Parathyroid adenoma (tissue), 2 donors: ENCODE measurements around the gene SGSM2.

Experiments
- H2AFZ ChIP-seq: fragments of 300-600 bp; sonication (generic); one replicate; pipeline ENCODE4 v1.7.0; 2017; ENCODE audit warnings: antibody characterized with exemption, mild to moderate bottlenecking
- H3K27ac ChIP-seq: fragments of 300-600 bp; sonication (generic); one replicate; pipeline ENCODE4 v1.7.0; 2017
- H3K27me3 ChIP-seq: fragments of 300-600 bp; sonication (generic); one replicate; pipeline ENCODE4 v1.7.0; 2017; ENCODE audit warnings: low read length; ENCODE audit not compliant: control insufficient read depth, insufficient read depth
- H3K36me3 ChIP-seq: fragments of 300-600 bp; sonication (generic); one replicate; pipeline ENCODE4 v1.7.0; 2017; ENCODE audit warnings: low read length; ENCODE audit not compliant: control insufficient read depth, insufficient read depth
- H3K4me1 ChIP-seq: fragments of 300-600 bp; sonication (generic); one replicate; pipeline ENCODE4 v1.7.0; 2017; ENCODE audit warnings: control low read depth
- H3K4me2 ChIP-seq: fragments of 300-600 bp; sonication (generic); one replicate; pipeline ENCODE4 v1.7.0; 2017; ENCODE audit warnings: low read length
- H3K4me3 ChIP-seq: fragments of 300-600 bp; sonication (generic); one replicate; pipeline ENCODE4 v1.7.0; 2017; ENCODE audit warnings: low read depth, low read length
- H3K79me2 ChIP-seq: fragments of 300-600 bp; sonication (generic); one replicate; pipeline ENCODE4 v1.7.0; 2017; ENCODE audit warnings: control low read depth
- H3K9ac ChIP-seq: fragments of 300-600 bp; sonication (generic); one replicate; pipeline ENCODE4 v1.7.0; 2017; ENCODE audit warnings: mild to moderate bottlenecking
- H3K9me3 ChIP-seq: fragments of 300-600 bp; sonication (generic); one replicate; pipeline ENCODE4 v1.7.0; 2017; ENCODE audit warnings: low read length; ENCODE audit not compliant: control insufficient read depth
- TF ChIP-seq, protein P1 (sequence below): fragments of 300-600 bp; sonication (generic); IDR thresholded peaks from one replicate; pipeline ENCODE4 v1.7.0; 2017; ENCODE audit warnings: antibody characterized with exemption, mild to moderate bottlenecking
- donor health status: primary hyperparathyroidism.

The SGSM2 gene

DNA sequence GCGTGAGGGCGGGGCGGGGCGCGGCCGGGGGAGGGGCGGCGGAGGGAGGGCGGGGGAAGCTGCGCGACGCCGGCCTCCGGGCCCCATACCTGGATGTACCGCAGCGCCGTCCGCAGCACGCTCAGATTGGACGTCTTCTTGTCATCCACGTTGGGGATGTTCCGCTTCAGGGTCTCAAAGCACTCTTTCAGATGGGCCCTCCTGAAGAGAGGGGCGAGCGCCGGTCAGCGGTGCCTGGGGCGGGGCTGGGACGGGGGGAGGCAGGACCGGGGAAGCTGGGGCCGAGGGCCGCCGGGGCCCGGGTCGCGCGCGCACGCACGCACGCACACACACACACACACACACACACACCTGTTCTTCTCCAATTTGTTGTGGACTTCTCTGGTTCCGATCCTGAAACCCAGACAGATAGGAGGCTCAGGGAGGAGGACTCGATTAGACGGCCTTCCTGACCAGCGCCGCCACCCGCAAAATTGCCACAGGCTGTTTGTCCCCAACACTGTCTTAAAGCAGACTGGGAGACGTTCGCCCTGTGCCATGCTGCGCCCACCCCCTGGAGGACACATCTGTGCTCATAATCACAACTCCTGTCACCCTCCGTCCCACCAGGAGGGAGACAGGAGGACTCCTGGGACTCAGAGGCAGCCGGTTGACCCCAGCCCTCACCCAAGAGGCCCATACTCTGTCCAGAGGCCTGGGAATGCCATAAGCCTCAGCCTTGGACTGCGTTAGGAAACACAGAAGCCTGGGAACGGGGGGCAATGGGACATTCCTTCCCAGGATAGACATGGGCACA is 56.9 kb downstream of the SGSM2 start:
- TF ChIP-seq, protein P1, sequence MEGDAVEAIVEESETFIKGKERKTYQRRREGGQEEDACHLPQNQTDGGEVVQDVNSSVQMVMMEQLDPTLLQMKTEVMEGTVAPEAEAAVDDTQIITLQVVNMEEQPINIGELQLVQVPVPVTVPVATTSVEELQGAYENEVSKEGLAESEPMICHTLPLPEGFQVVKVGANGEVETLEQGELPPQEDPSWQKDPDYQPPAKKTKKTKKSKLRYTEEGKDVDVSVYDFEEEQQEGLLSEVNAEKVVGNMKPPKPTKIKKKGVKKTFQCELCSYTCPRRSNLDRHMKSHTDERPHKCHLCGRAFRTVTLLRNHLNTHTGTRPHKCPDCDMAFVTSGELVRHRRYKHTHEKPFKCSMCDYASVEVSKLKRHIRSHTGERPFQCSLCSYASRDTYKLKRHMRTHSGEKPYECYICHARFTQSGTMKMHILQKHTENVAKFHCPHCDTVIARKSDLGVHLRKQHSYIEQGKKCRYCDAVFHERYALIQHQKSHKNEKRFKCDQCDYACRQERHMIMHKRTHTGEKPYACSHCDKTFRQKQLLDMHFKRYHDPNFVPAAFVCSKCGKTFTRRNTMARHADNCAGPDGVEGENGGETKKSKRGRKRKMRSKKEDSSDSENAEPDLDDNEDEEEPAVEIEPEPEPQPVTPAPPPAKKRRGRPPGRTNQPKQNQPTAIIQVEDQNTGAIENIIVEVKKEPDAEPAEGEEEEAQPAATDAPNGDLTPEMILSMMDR: no peak
- no peak overlapping the region for H3K9ac ChIP-seq

DNA sequence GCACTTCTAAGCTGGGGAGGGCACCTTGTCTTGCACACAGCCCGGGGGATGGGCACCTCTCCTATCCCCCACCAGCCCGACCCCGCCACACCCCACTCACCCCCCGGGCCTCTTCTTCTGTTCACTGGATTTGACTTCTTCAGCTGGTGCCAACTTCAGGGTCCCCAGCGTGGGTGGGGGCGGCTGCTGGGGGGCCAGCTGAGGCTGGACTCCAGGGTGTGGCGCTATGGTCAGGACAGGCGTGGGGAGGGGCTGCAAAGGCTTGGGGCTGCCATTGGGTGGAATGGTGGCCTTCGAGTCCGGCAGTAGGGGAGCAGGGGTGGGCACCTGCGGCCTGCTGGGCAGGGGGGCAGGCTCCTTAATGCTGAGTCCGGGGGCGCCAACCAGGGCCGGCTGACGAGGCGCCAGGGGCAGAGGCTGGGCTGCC is 57.5 kb downstream of the SGSM2 start:
- Histone ChIP-seq H3K9ac (no peak overlapping the region), H2AFZ (no peak overlapping the region), H3K4me1 (peaks cover 51% of the 10 kb centered on the region), H3K27ac (peak overlapping the region; percentile 100), H3K4me3 (no peak overlapping the region), H3K4me2 (peak overlapping the region; percentile 69), H3K36me3 (no peaks in the 10 kb centered on the region), H3K9me3 (no peaks in the 10 kb centered on the region), H3K79me2 (peaks cover 11% of the 10 kb centered on the region), H3K27me3 (no peaks in the 10 kb centered on the region)
- TF ChIP-seq, protein P1: no peak

More for the DNA sequence above, 56.9 kb downstream of the SGSM2 start:
- H3K4me3 ChIP-seq: no peak overlapping the region
- no peaks in the 10 kb centered on the region for H3K27me3 ChIP-seq
- peak overlapping the region; percentile 19 for H2AFZ ChIP-seq
- H3K4me2 ChIP-seq: peak overlapping the region; percentile 55
- H3K9me3 ChIP-seq: no peaks in the 10 kb centered on the region
- peak overlapping the region; percentile 100 for H3K27ac ChIP-seq
- H3K79me2 ChIP-seq: peaks cover 16% of the 10 kb centered on the region
- peaks cover 50% of the 10 kb centered on the region for H3K4me1 ChIP-seq
- H3K36me3 ChIP-seq: no peaks in the 10 kb centered on the region

DNA sequence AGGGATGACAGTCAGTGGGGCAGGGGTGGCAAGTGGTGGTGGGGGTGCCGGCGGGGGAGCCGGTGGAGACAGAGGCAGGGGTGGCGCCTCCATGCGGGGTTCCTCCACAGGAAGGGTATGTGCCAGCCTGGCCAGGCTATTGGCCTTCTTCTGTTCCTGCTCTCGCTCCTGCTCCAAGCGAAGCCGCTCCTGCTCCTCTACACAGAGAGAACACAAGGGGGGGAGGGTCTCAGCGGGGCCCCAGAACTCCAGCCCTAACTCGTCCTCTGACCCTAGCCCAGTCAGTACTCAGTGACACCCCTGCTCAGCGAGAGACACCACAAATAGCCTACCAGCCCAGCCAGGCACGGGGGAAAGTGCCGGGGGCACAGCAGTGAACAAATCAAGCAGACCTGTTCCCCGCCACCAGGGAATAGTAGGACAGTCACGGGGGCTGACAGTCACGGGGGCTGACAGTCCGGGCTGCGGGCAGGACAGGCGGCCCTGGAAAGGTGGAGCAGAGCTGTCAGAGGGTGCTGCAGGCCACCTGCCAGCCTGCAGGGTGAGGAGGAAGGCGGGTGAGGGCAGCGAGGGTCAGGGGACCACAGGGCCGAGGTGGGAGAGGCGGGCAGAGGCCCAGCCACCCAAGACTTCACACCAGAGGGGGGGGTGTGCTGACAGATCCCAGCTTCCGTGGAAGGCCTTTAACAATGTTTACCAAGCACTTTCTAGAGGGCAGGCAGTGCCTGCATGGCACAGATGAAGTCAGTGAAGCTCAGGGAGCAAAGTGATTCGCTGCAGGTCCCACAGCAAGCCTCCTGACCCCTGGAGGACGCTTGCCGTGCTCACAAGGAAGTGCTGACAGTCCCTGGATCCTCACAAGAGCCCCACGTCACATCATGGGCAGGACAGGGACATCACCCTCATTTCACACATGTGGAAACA is 58.2 kb downstream of the SGSM2 start:
- peaks cover 51% of the 10 kb centered on the region for H3K4me1 ChIP-seq

DNA sequence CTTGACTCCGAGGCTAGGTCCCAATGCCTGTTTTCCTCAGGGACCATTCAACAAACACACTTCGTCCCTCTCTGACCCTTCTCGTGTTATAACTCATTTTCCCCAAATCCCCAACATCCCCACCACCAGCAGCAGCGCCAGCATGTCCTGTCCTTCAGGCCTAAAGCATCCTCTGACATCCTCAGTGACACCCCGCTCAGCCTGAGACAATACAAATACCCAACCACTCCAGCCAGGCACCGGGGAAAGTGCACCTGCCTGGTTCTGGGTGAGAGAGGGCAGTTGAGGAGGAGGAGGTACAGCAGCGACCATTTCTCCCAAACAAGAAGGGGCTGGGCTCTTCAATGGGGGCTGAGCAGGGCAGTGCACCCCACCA is 58.9 kb downstream of the SGSM2 start:
- H3K9ac ChIP-seq: peak overlapping the region; percentile 24
- H3K79me2 ChIP-seq: peaks cover 3% of the 10 kb centered on the region
- peak overlapping the region; percentile 32 for H3K4me3 ChIP-seq
- TF ChIP-seq, protein P1: no peak
- no peaks in the 10 kb centered on the region for H3K36me3 ChIP-seq
- H2AFZ ChIP-seq: peak overlapping the region; percentile 12
- no peaks in the 10 kb centered on the region for H3K9me3 ChIP-seq
- H3K27me3 ChIP-seq: no peaks in the 10 kb centered on the region
- H3K4me1 ChIP-seq: peaks cover 51% of the 10 kb centered on the region
- H3K27ac ChIP-seq: peak overlapping the region; percentile 100
- peak overlapping the region; percentile 69 for H3K4me2 ChIP-seq

More for the DNA sequence above, 58.2 kb downstream of the SGSM2 start:
- Histone ChIP-seq H3K4me2 (peak overlapping the region; percentile 69), H3K36me3 (no peaks in the 10 kb centered on the region), H3K9ac (peak overlapping the region; percentile 24), H2AFZ (peak overlapping the region; percentile 41), H3K27me3 (no peaks in the 10 kb centered on the region), H3K4me3 (peak overlapping the region; percentile 26), H3K27ac (peak overlapping the region; percentile 100), H3K79me2 (peaks cover 5% of the 10 kb centered on the region), H3K9me3 (no peaks in the 10 kb centered on the region)
- TF ChIP-seq, protein P1: peak; percentile 15
